HG03520 (cell line): Measurements from ENCODE around the gene OR2J3.
"Not testable (repeated sequence)": the region's sequence is repeated elsewhere in the genome, so short reads cannot be mapped to it uniquely, and the experiment has no call there.

Source experiments
- ATAC-seq: cut with Tn5 transposase; IDR thresholded peaks from one replicate; pipeline ENCODE4 v1.9.1; 2021; ENCODE audit warnings: mild to moderate bottlenecking, moderate library complexity; ENCODE audit not compliant: unreplicated experiment

OR2J3 gene

GRCh38 chr6:29107758-29108157, at the start of gene OR2J3:
Gene OR2J3, plus strand, starts transcription at chr6:29108058. Its CDS starts 3,833 bp downstream, at chr6:29111891.
- ATAC-seq: no peak

- ATAC-seq: no peak
Observed at GRCh38 chr6:29071831-29072723, 35.8 kb upstream of the OR2J3 start.

GRCh38 chr6:29079203-29079602, 28.7 kb upstream of the OR2J3 start:
- ATAC-seq: no peak

GRCh38 chr6:29081312-29081711, 26.5 kb upstream of the OR2J3 start:
- no peak for ATAC-seq

- ATAC-seq: no peak
Observed at GRCh38 chr6:29082457-29082856, 25.4 kb upstream of the OR2J3 start.

GRCh38 chr6:29087213-29087612, 20.6 kb upstream of the OR2J3 start, which contains the start of gene OR2B3:
Gene OR2B3, minus strand, starts transcription at chr6:29087313. Its CDS starts 65 bp downstream, at chr6:29087248.
- no peak for ATAC-seq

GRCh38 chr6:29092957-29093356, 14.9 kb upstream of the OR2J3 start:
- no peak for ATAC-seq

GRCh38 chr6:29097803-29098202, 10.1 kb upstream of the OR2J3 start:
- ATAC-seq: no peak

GRCh38 chr6:29099190-29099589, 8.7 kb upstream of the OR2J3 start, which contains the start of gene OR2J1:
Gene OR2J1, plus strand, starts transcription at chr6:29099490. Its CDS starts 1,453 bp downstream, at chr6:29100943.
- no peak for ATAC-seq

GRCh38 chr6:29112135-29112534, 4.3 kb downstream of the OR2J3 start:
- ATAC-seq: no peak

- not testable (repeated sequence) for ATAC-seq
Observed at GRCh38 chr6:29114964-29115363, 7.1 kb downstream of the OR2J3 start.

- ATAC-seq: no peak
Observed at GRCh38 chr6:29129326-29130012, 21.6 kb downstream of the OR2J3 start.

- no peak for ATAC-seq
Observed at GRCh38 chr6:29130644-29131043, 22.8 kb downstream of the OR2J3 start.

- ATAC-seq: no peak
Observed at GRCh38 chr6:29131691-29132090, 23.8 kb downstream of the OR2J3 start.

GRCh38 chr6:29137724-29138123, 29.9 kb downstream of the OR2J3 start:
- no peak for ATAC-seq

GRCh38 chr6:29141606-29142005, 33.7 kb downstream of the OR2J3 start:
- no peak for ATAC-seq

- no peak for ATAC-seq
Observed at GRCh38 chr6:29142309-29142708, 34.5 kb downstream of the OR2J3 start.

GRCh38 chr6:29146179-29146578, 38.3 kb downstream of the OR2J3 start:
- no peak for ATAC-seq

- no peak for ATAC-seq
Observed at GRCh38 chr6:29147074-29147473, 39.2 kb downstream of the OR2J3 start.

GRCh38 chr6:29149444-29149843, 41.6 kb downstream of the OR2J3 start:
- not testable (repeated sequence) for ATAC-seq

- ATAC-seq: no peak
Observed at GRCh38 chr6:29153083-29153482, 45.2 kb downstream of the OR2J3 start.

GRCh38 chr6:29155182-29155581, 47.3 kb downstream of the OR2J3 start:
- ATAC-seq: not testable (repeated sequence)
